Measurements from ENCODE around the gene TSPAN17.

Gene TSPAN17

GRCh38 chr5:176628406-176629228, 18.7 kb upstream of the TSPAN17 start:
- DNase-seq = no peak

GRCh38 chr5:176629317-176629852, 17.9 kb upstream of the TSPAN17 start:
- TF ChIP-seq POLR2A (IDR thresholded peaks at IDR 0.05; ENCODE audit: low read length) = no peak
- no peak for TF ChIP-seq GATA1 (IDR thresholded peaks at IDR 0.05; ENCODE audit: low read depth, low read length)

More at GRCh38 chr5:176628406-176629228, 18.7 kb upstream of the TSPAN17 start:
- no peak for TF ChIP-seq GATA1 (IDR thresholded peaks at IDR 0.05; ENCODE audit: low read depth, low read length)
- TF ChIP-seq POLR2A (IDR thresholded peaks at IDR 0.05; ENCODE audit: low read length) = no peak

GRCh38 chr5:176629853-176630680, 17.2 kb upstream of the TSPAN17 start, which contains the start of the genes EIF4E1B and SNCB:
EIF4E1B (plus strand) TSS chr5:176630675; CDS start chr5:176642788, 12,113 bp downstream.
SNCB (minus strand) TSS chr5:176630534; CDS start chr5:176629654, 880 bp downstream.
- TF ChIP-seq POLR2A (IDR thresholded peaks at IDR 0.05; ENCODE audit: low read length) (no peak), GATA1 (IDR thresholded peaks at IDR 0.05; ENCODE audit: low read depth, low read length) (no peak)
- peak; percentile 48 to 52 for DNase-seq

More at GRCh38 chr5:176629317-176629852, 17.9 kb upstream of the TSPAN17 start:
- DNase-seq = no peak

- TF ChIP-seq GATA1 (IDR thresholded peaks at IDR 0.05; ENCODE audit: low read depth, low read length) (no peak), POLR2A (IDR thresholded peaks at IDR 0.05; ENCODE audit: low read length) (no peak)
Observed at GRCh38 chr5:176630681-176631222, 16.5 kb upstream of the TSPAN17 start.

GRCh38 chr5:176631383-176632200, 15.7 kb upstream of the TSPAN17 start:
- TF ChIP-seq GATA1 (IDR thresholded peaks at IDR 0.05; ENCODE audit: low read depth, low read length) (no peak), POLR2A (IDR thresholded peaks at IDR 0.05; ENCODE audit: low read length) (no peak)
- DNase-seq = no peak

More at GRCh38 chr5:176630681-176631222, 16.5 kb upstream of the TSPAN17 start:
- no peak for DNase-seq

GRCh38 chr5:176632745-176633144, 14.5 kb upstream of the TSPAN17 start:
- DNase-seq = no peak
- TF ChIP-seq GATA1 (IDR thresholded peaks at IDR 0.05; ENCODE audit: low read depth, low read length) (no peak), POLR2A (IDR thresholded peaks at IDR 0.05; ENCODE audit: low read length) (no peak)

GRCh38 chr5:176633598-176633997, 13.7 kb upstream of the TSPAN17 start:
- DNase-seq = no peak
- TF ChIP-seq POLR2A (IDR thresholded peaks at IDR 0.05; ENCODE audit: low read length) (no peak), GATA1 (IDR thresholded peaks at IDR 0.05; ENCODE audit: low read depth, low read length) (no peak)

- no peak for DNase-seq
- TF ChIP-seq POLR2A (IDR thresholded peaks at IDR 0.05; ENCODE audit: low read length) (no peak), GATA1 (IDR thresholded peaks at IDR 0.05; ENCODE audit: low read depth, low read length) (no peak)
Observed at GRCh38 chr5:176636426-176636825, 10.9 kb upstream of the TSPAN17 start.

- no peak for TF ChIP-seq POLR2A (IDR thresholded peaks at IDR 0.05; ENCODE audit: low read length)
- no peak for TF ChIP-seq GATA1 (IDR thresholded peaks at IDR 0.05; ENCODE audit: low read depth, low read length)
- no peak for DNase-seq
Observed at GRCh38 chr5:176637556-176637955, 9.7 kb upstream of the TSPAN17 start.

GRCh38 chr5:176638437-176638836, 8.8 kb upstream of the TSPAN17 start:
- DNase-seq = no peak
- no peak for TF ChIP-seq GATA1 (IDR thresholded peaks at IDR 0.05; ENCODE audit: low read depth, low read length)
- TF ChIP-seq POLR2A (IDR thresholded peaks at IDR 0.05; ENCODE audit: low read length) = no peak

GRCh38 chr5:176639208-176639607, 8.1 kb upstream of the TSPAN17 start:
- TF ChIP-seq POLR2A (IDR thresholded peaks at IDR 0.05; ENCODE audit: low read length) (no peak), GATA1 (IDR thresholded peaks at IDR 0.05; ENCODE audit: low read depth, low read length) (no peak)
- DNase-seq = no peak

- no peak for TF ChIP-seq GATA1 (IDR thresholded peaks at IDR 0.05; ENCODE audit: low read depth, low read length)
- TF ChIP-seq POLR2A (IDR thresholded peaks at IDR 0.05; ENCODE audit: low read length) = no peak
- no peak for DNase-seq
Observed at GRCh38 chr5:176639981-176640380, 7.3 kb upstream of the TSPAN17 start.

GRCh38 chr5:176640616-176641015, 6.7 kb upstream of the TSPAN17 start:
- DNase-seq = no peak
- TF ChIP-seq POLR2A (IDR thresholded peaks at IDR 0.05; ENCODE audit: low read length) = no peak
